Measurements from ENCODE around the gene YIF1B. TPM values are rescaled to one million over a fixed set of nuclear protein-coding genes. Genes with fewer than 3 reads are reported as not detected.

YIF1B gene
- total RNA-seq, 1 experiment from 2014 or later = 73.2 TPM

GRCh38 chr19:38304866-38305429, 10.8 kb downstream of the YIF1B start:
- Histone ChIP-seq H3K18ac (ENCODE audit: insufficient read length, low read depth, low read length) (no peak overlapping the region), H3K4me2 (ENCODE audit: insufficient read depth, insufficient read length, low read length) (peak overlapping the region; percentile 23), H3K27me3 (ENCODE audit: insufficient read depth, low read length) (no peaks in the 10 kb centered on the region), H4K8ac (replicated peaks; ENCODE audit: insufficient read length, low read depth, low read length) (no peak overlapping the region), H2BK20ac (ENCODE audit: low read depth, low read length, poor library complexity, severe bottlenecking) (no peak overlapping the region), H3K79me1 (ENCODE audit: insufficient read depth, low read depth, low read length, poor library complexity, severe bottlenecking) (no peaks in the 10 kb centered on the region), H2BK12ac (ENCODE audit: insufficient read length, low read depth, low read length) (no peak overlapping the region), H3K14ac (ENCODE audit: insufficient read depth, low read length) (peak overlapping the region; percentile 1; the same call in 1 of the 2 replicates), H2AK5ac (ENCODE audit: insufficient read length, low read length) (no peak overlapping the region), H3K56ac (ENCODE audit: insufficient read length, low read depth, low read length) (no peak overlapping the region), H3K4ac (ENCODE audit: low read depth, low read length) (no peak overlapping the region), H4K20me1 (ENCODE audit: control insufficient read depth, insufficient read depth, insufficient read length) (no peaks in the 10 kb centered on the region), H3K9me3 (ENCODE audit: control insufficient read depth, low read depth, low read length) (no peaks in the 10 kb centered on the region), H4K91ac (ENCODE audit: insufficient read length, low read depth, low read length) (no peak overlapping the region), H3K4me1 (ENCODE audit: insufficient read depth, low read length) (no peaks in the 10 kb centered on the region), H3K9ac (ENCODE audit: extremely low read depth, insufficient read length, low read length) (no peak overlapping the region), H2BK120ac (ENCODE audit: low read depth, low read length, poor library complexity, severe bottlenecking) (no peak overlapping the region), H3K23ac (ENCODE audit: insufficient read length, low read depth, low read length) (no peak overlapping the region), H2BK5ac (ENCODE audit: insufficient read length, low read length) (no peak overlapping the region), H2AFZ (ENCODE audit: low read length) (no peak overlapping the region), H2BK15ac (ENCODE audit: low read depth, low read length) (no peak overlapping the region), H4K5ac (ENCODE audit: insufficient read length, low read depth, low read length) (no peak overlapping the region), H3K79me2 (ENCODE audit: insufficient read depth, low read length) (no peaks in the 10 kb centered on the region), H3K27ac (ENCODE audit: insufficient read length, low read depth, low read length) (no peak overlapping the region), H3T11ph (ENCODE audit: low read length) (no peak overlapping the region), H3K23me2 (ENCODE audit: insufficient read length, low read depth, low read length, poor library complexity, severe bottlenecking) (no peaks in the 10 kb centered on the region)
- Mint-ChIP-seq H3K4me1 (peaks cover 14 to 16% of the 10 kb centered on the region in 2 experiments; a peak in 3 of 4 replicates), H3K9me3 (no peaks in the 10 kb centered on the region), H3K27ac (peak overlapping the region in 1 of 3 experiments; percentile 77; a peak in 4 of 7 replicates), H3K36me3 (ENCODE audit: insufficient read depth in 1 of 3, low read depth in 3 of 3) (peaks cover 3 to 17% (median 8%) of the 10 kb centered on the region in 3 experiments; a peak in 6 of 7 replicates), H3K4me3 (peak overlapping the region; percentile 36 to 64; a peak in 4 of 5 replicates), H3K27me3 (ENCODE audit: low read depth) (no peaks in the 10 kb centered on the region)
- no peak for TF ChIP-seq CTCF (conservative IDR thresholded peaks at IDR 0.05)
- WGBS (ENCODE audit: extremely low coverage, insufficient read length, low lambda C conversion rate) = no CpG with 5 or more reads among the region's 29 CpGs
- DNase-seq = peak; percentile 99
